C1 segment of cervical spinal cord (tissue), 14 donors: ENCODE measurements around the gene DDR2.
"Not testable (repeated sequence)": the region's sequence is repeated elsewhere in the genome, so short reads cannot be mapped to it uniquely, and the experiment has no call there.

Experiments used
- DNase-seq, 14 donors: peaks; one replicate each; lab custom pipeline; 2025; lab: John Stamatoyannopoulos, UW

The DDR2 gene

DNA sequence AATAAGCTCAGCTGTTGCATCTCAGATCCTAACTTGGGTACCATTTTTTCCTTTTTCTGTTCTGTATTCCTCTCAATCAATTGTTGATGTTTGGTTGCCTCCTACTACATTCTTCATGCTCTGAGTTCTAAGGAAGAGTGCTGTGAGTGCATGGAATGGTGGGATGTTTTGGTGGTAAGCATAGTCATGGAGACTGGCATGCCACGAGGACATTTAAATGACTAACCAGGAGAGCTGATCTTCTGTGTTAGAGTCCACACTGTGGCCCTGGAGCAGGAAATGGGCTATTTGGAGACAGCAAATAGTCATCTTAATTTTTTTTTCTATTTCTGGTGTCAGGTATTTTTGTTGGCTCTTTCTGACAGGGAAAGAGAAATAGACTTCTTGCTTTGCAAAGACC, 88.7 kb downstream of the DDR2 start:
- no peak for DNase-seq

DNA sequence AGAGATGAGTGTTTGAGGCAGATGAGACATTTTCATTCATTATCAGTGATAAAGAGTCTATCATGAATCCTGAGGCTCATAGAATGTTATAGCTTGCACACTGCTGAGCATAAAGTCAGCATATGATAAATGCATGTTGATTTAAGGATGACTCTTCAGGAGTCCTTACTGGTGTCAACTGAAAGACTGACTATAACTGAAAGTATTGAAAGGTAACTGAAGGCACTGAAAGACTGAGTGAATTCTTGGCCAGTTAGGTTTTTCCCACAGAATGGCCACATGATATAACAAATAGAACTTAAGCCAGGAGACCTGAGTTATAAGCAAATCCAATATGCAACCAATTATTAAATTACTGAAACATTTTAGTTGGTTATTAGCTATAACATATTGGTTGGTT, 89.2 kb downstream of the DDR2 start:
- no peak for DNase-seq

DNA sequence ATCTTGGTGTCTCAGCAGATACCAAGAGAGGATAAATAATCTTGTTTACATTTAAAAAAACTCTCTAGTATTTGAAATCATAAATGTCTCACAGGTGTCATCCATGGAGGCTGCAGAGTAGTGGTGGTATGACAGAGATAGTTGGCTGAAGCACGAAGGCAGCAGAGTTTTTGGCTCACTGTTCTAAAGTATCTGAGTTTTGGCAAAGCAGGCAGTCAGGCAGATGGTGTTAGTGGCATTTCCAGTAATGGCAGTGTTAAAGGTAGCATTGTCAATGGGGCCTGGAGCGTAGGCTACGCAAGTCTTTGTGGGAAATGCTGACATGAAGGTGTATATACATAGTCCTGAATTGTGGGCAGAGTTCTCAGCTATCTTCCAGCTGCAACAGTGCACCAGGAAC, 89.8 kb downstream of the DDR2 start:
- peak in 1 of 14 donors; percentile 82 for DNase-seq

DNA sequence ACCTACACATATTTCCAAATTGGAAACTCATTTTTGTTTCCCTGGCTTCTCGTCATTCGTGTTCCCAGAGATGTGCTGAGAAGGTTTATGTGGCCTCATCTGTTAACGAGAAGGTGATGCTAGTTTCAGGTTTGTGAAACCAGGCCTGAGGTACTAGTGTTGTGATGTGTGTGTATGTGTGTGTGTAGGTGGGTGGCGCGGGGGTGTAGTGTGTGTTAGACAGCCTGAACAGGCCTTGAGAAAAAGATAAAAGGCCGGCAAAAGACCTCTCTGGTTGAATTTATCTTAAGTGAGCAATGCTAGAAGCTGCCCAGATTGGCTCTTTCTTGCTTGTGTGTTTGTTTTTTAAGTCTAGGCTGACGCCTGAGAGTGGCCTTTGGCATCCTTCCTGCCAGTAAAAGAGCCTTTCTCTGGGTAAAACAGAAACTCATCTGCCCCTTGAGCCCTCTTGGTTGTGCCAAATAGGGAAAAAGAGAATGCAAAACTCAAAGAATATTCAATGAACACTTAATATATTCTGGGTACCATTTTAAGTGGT, 92.4 kb downstream of the DDR2 start:
- no peak for DNase-seq

DNA sequence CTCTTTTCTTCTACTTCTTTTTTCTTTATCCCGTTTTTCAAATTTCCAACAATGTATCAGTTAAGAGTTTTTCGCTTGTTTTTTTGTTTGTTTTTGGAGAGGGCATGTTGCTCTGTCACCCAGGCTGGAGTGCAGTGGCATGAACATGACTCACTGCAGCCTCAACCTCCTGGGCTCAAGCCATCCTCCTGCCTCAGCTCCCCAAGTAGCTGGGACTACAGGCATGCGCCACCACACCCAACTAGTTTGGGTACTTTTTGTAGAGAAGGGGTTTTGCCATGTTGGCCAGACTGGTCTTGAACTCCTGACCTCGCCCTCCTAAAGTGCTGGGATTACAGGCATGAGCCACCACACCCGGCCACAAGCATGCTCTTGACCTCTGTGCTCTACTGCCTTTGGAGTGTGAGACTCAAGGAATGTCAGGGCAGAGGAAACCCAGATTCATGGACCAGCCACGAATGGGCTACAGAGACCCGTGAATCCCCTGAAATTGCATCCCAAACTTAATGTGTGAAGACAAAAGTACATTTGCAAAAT, 93.1 kb downstream of the DDR2 start:
- DNase-seq, result peak in 1 of 14 donors; percentile 12

DNA sequence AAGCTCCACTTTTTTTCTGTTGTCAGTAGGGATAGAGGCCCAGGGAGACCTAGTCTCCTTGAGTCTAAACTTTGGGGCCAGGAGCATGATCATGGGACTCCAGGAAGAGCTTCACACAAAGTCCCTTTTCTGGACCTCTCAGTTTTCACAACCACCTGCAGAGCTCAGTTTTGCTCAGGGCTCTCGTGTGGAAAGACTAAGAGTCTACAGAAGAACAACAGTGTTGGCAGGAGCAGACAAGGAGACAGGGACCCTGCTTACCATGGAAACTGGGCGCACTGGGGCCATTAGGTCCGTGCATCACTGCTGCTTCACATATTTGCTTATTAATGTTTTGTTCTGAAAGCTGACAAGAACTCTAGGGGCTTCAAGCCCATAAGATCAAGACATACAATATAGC, 94.3 kb downstream of the DDR2 start:
- DNase-seq, result no peak

DNA sequence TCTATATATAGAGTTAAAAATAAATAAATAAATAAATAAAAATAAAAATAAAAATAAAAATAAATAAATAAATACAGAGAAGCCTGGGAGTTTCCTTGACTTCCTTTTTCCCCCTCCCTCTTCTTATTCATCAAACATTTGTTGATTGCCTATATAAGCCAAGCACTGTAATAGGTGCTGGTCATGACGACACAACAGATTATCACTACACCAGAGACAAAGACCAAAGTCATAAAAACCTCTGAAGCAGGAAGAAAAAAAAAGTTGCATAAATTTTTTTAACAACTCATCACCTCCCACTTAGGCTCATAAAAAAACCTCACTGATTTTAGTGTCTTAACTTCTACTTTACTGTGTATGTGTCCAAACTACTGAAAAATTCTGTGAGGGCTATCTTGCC, 95.2 kb downstream of the DDR2 start:
- DNase-seq, result not testable (repeated sequence)

DNA sequence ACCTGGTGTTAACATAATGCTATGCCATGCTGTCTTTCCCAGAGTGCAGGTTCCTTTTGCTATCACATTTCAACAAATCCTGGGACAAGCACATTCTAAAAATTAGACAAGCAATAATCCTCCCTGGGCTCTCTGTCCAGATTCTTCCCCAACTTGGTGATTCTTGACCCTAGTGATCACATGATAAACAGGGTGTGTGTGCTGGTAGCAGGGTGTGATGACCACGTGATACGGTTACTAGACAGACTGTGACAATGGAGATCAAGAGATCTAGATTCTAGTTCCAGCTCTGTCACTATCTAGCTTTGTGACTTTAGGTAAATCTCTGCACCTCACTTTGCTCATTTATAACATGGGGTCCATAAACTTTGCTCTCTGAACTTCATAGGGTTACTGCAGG, 96.3 kb downstream of the DDR2 start:
- DNase-seq, result no peak

DNA sequence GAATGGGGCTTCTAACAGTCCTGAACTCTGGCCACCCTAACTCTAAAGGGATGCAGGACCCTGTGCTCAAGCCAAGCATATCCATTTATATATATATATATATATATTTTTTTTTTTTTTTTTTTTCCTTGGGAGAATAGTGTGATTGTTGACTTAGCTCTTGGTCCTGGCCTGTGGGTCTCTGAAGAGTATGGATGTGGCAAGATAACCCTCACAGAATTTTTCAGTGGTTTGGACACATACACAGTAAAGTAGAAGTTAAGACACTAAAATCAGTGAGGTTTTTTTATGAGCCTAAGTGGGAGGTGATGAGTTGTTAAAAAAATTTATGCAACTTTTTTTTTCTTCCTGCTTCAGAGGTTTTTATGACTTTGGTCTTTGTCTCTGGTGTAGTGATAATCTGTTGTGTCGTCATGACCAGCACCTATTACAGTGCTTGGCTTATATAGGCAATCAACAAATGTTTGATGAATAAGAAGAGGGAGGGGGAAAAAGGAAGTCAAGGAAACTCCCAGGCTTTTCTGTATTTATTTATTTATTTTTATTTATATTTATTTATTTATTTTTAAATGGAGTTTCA, 97.0 kb downstream of the DDR2 start:
- not testable (repeated sequence) for DNase-seq

DNA sequence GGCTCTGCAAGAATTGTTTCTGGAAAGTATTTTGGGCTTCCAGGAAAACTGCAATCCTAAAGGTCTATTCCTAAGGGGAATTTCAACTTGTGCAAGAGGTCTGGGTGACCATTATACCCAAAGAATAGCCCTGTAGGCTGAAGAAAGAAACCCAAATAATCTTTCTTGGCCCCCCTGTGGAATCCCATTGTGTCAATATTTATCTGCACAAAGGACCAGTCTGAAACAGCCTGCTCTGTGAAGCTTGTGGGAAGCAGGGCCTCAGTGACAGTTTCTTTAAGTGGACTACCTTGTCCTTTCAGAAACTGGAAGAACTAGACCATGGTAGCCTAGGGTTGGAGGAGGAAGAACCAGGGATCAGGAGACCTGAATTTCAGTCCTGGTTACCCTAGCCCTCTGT, 99.8 kb downstream of the DDR2 start:
- DNase-seq, result no peak

DNA sequence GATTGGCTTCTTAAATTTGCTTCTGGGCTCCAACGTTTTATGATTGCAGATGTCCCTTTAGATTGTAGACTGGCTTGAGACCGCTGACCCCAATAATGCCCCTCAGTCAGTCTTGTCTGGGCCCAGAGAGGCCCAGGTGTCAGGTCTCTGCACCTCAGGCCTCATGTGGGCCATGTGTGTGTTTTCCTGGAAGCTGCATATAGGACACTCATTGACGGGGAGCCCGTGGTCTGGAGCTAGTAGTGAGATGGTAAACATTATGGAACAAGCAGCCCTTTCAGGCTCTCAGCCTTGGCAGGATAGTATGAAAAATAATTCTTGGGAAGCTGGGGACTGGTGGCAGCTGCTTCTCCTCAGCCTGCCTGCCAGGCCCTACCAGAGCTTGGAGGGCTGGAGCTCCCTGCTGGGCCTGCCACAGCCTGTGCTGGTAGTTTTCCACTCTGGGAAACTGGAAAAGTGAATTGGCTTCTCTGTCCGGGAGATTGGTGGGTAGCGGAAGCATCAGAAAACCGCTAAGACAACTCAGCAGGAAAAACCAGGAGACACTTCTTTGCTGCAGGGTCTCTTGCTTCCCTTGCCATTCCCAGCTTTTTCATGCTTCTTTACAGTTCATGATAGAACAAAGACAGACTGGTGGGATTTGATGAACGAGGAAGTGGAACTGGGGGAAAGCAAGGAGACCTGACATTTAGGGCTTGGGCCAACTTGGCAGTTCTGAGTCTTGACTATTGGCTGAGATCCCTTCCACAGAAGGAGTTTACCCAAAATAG, 100.5 kb downstream of the DDR2 start:
- DNase-seq, result peak in 9 of 14 donors; percentile 1 to 95 (median 22)

DNA sequence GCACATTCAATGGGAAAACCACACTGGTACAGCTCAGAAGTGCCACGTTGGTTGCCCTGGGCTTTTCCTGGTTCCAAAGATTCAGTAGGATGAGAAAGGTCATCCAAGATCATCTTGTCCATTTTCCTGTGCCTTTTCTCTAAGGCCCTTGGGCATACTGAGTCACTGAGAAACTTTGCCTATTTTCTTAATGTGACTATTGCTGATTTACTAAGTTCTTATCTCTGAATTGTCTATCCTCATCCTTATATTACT, 101.0 kb downstream of the DDR2 start:
- no peak for DNase-seq

DNA sequence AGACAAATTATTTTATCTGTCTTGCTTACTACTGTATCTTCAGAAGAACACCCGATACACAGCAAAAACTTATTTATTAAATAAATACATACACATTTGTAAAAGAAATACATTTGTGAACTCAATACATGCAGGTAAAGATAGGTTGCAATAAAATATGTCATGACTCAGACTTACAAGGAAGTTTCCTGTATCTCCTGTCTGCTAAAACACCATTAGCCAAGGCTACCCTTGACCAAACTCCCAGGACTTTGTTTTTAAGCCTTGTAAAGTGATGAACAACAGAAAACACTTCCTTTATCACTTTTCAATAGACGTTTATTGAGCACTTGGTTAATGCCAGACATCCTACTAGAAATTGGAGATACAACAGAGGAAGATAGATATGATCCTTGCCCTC, 101.8 kb downstream of the DDR2 start:
- no peak for DNase-seq

DNA sequence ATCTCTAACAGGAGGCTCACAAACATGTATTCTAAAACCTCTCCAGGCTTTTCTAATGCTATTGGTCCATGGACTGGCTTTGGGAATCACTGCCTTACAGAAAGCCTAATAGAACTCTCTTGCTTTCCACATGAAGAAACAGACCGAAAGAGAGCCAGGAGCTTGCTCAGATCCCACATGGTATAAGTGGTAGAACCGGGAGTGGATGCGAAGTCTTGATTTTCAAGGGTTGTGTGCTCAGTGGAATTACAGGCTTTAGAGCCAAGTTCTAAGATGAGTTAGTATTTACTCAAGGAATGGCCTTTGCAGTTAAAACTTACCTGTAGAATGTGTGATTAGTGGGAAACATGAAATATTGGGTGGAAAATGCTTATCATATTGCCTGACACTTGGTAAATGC, 103.9 kb downstream of the DDR2 start:
- no peak for DNase-seq

DNA sequence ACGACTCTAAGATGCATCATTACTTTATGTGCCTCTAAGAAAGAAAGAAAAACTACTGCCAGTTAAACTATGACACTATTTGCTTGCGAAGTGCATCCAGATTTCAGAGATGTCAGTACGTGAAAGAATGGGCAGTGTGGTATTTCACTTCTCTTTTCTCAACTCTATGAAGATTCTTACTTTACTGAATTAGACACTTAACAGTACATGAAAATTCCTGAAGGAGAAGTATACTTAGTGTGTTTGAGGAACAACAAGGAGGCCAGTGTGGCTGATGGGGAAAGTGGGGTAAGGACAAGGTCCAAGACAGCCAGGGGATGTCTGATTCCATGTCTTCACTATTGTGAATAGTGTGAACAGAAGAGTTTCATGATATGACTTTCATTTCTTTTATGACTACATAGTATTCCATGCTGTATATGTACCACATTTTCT, 104.4 kb downstream of the DDR2 start:
- DNase-seq, result no peak

DNA sequence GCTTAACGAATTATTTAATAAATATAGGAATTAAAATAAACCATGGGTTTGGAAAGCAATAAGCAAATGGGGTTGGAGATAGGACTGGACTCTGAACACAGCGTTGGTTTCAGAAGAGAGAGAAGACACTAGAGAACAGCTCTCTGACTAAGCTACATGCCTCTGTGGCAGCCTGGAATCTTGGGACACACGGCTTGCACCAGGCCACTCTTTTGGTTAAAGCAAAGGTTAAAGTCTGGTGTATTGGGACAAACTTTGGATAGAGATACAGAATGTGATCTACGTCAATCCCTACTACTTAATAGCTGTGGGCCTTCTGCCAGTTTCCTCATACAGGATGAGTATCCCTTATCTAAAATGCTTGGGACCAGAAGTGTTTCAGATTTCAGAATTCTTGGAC, 108.5 kb downstream of the DDR2 start:
- DNase-seq, result no peak

DNA sequence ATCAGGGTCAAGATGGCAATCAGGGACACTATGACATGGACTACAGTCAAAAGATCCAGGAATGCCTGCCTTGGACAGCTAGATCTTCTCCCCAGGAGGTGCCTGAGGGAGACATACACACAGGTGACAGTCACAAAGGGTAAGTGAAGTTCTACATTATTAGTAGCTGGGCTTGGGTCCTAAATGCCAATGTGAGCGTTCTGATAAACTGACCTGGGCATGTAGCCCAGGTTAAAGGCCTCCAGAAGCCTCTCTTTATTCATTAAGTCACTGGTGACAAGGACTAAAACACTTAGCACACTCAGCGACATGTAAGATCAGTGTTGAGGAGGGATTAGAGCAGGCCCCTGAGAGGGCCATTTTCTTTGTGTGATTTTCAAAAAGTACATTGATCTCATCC, 109.3 kb downstream of the DDR2 start:
- DNase-seq, result no peak

DNA sequence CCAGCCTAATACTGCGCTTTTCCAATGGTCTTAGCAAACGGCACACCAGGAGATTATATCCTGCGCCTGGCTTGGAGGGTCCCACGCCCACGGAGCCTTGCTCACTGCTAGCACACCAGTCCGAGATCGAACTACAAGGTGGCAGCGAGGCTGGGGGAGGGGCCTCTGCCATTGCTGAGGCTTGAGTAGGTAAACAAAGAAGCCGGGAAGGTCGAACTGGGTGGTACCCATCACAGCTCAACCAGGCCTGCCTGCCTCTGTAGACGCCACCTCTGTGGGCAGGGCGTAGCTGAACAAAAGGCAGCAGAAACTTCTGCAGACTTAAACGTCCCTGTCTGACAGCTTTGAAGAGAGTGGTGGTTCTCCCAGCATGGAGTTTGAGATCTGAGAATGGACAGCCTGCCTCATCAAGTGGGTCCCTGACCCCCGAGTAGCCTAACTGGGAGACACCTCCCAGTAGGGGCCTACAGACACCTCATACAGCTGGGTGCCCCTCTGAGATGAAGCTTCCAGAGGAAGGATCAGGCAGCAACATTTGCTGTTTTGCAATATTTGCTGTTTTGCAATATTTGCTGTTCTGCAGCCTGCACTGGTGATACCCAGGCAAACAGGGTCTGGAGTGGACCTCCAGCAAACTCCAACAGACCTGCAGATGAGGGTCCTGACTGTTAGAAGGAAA, 114.1 kb downstream of the DDR2 start:
- not testable (repeated sequence) for DNase-seq

DNA sequence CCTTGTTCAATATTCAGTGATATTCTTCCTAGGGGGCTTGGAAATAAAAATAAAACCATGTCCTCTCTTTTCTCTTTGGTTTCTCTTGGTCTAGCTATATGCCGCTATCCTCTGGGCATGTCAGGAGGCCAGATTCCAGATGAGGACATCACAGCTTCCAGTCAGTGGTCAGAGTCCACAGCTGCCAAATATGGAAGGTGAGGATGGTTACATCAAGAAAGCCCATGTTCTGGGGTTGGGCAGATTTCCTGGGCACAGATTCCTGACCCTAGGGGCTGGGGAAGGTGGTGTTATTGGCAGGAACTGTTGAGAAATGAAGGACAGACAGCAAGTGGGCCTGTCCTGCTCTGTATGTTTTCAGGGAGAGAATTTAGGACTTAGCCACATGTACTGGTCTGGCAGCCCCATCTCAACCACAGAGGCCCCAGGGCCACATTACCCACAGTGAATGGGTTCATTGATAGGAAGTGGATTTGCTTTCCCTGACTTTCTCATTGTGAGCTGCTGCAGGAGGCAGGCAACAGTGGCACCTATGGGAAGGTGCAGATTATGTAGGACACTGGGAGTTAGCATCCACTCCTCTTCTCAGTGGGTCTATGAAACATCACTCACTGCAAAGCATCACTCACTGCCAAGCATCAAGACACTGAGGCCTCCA, 120.9 kb downstream of the DDR2 start:
- no peak for DNase-seq

DNA sequence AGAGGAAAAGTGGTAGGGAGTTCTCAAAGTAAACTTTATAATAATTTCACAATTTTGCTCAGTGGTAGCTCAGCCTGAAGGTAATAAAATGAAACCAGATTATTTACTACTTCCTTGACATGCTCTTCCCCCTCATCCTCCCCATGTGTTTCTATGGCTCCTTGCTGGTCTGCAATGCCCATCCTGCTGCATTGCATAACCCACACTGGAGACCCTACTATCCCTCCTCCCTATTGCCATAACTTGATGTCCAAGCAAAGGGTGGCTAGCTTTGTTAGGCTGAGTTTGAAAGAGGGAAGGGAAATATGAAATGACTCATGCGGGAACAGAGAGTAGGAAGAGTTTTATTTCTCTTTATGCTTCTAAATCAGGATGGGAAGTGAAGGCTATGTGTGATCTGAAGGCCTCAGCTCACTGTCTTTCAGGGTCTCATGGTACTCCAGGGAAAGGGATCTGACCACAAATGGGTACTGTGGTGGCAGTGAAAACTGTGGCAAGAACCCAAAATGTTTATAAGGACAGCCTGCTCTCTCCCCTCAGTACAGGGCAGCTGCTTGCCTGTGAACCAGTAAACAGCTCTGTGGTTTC, 121.8 kb downstream of the DDR2 start:
- DNase-seq, result no peak

DNA sequence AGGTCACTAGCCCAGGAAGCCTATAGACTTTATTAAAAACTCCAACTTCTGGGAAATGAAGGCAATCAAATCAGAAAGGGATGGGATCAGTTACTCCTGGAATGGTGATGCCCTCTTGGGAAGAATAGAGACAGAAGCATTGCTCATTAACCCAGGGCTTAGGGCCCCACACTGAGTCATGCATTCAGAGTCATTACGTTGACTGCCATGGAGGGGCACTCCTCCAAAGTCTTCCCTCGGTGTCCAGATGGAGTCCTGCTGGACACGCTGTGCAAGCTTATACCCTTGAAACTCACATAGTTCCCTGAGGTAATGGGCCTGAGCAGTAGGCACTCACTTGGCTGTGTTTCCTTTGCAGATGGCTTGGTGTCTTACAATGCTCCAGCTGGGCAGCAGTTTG, 123.0 kb downstream of the DDR2 start:
- DNase-seq, result peak in 1 of 14 donors; percentile 3

DNA sequence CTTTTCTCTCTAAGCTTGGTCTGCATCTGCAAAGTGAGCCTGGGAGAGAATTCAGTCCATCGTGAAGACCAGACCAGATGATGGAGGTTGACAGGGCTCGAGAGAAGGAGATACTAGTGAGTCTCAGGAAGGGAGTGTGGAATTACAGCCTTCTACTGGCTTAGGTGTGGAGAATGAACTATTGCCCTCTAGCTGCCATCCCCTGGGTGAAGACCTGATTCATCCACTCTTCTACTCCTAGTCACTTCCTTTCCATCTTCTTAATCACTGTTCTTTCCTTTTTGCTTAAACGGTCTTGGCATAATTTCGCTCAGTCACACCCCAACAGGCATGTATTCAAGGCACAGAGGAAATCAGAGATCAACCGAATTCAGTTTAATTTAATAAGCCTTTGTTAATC, 124.3 kb downstream of the DDR2 start:
- no peak for DNase-seq
